ENCODE results near the gene FRMD7.
"Not testable (repeated sequence)": the region's sequence is repeated elsewhere in the genome, so short reads cannot be mapped to it uniquely, and the experiment has no call there.

FRMD7 gene

GRCh38 chrX:132058050-132058449 lies 69.8 kb downstream of the FRMD7 start:
- no peak overlapping the region for H3K27ac ChIP-seq (replicated peaks)
- TF ChIP-seq REST (IDR thresholded peaks at IDR 0.05; ENCODE audit: insufficient replicate concordance, low read depth), result no peak
- no peak overlapping the region for H3K4me3 ChIP-seq (replicated peaks; ENCODE audit: insufficient read depth, low read length)
- DNase-seq (ENCODE audit: low read depth in 1 of 2, low spot score in 1 of 2), result no peak
- H3K27me3 ChIP-seq (ENCODE audit: insufficient read depth, poor library complexity, severe bottlenecking), result no peaks in the 10 kb centered on the region

GRCh38 chrX:132051778-132052177 lies 76.0 kb downstream of the FRMD7 start:
- not testable (repeated sequence) for H3K27ac ChIP-seq (replicated peaks); H3K4me3 ChIP-seq (replicated peaks; ENCODE audit: insufficient read depth, low read length); DNase-seq (ENCODE audit: low read depth in 1 of 2, low spot score in 1 of 2); H3K27me3 ChIP-seq (ENCODE audit: insufficient read depth, poor library complexity, severe bottlenecking)

GRCh38 chrX:132046533-132046932 lies 81.3 kb downstream of the FRMD7 start:
- Histone ChIP-seq H3K4me3 (replicated peaks; ENCODE audit: insufficient read depth, low read length) (no peak overlapping the region), H3K27ac (replicated peaks) (no peak overlapping the region), H3K27me3 (ENCODE audit: insufficient read depth, poor library complexity, severe bottlenecking) (no peaks in the 10 kb centered on the region)
- TF ChIP-seq REST (IDR thresholded peaks at IDR 0.05; ENCODE audit: insufficient replicate concordance, low read depth) (no peak), POLR2AphosphoS5 (IDR thresholded peaks at IDR 0.05; ENCODE audit: low read depth) (no peak), SPI1 (IDR thresholded peaks at IDR 0.05; ENCODE audit: borderline replicate concordance, low read depth) (no peak), GABPA (IDR thresholded peaks at IDR 0.05; ENCODE audit: low read depth) (no peak), CTCF (IDR thresholded peaks at IDR 0.05; ENCODE audit: insufficient read depth, low read length) (no peak)
- no peak for DNase-seq (ENCODE audit: low read depth in 1 of 2, low spot score in 1 of 2)

- Histone ChIP-seq H3K27me3 (ENCODE audit: insufficient read depth, poor library complexity, severe bottlenecking) (no peaks in the 10 kb centered on the region), H3K27ac (replicated peaks) (no peak overlapping the region), H3K4me3 (replicated peaks; ENCODE audit: insufficient read depth, low read length) (no peak overlapping the region)
- no peak for DNase-seq (ENCODE audit: low read depth in 1 of 2, low spot score in 1 of 2)
- TF ChIP-seq POLR2AphosphoS5 (IDR thresholded peaks at IDR 0.05; ENCODE audit: low read depth), result no peak
- TF ChIP-seq REST (IDR thresholded peaks at IDR 0.05; ENCODE audit: insufficient replicate concordance, low read depth), result no peak
- TF ChIP-seq SPI1 (IDR thresholded peaks at IDR 0.05; ENCODE audit: borderline replicate concordance, low read depth), result no peak
- no peak for TF ChIP-seq GABPA (IDR thresholded peaks at IDR 0.05; ENCODE audit: low read depth)
- TF ChIP-seq CTCF (IDR thresholded peaks at IDR 0.05; ENCODE audit: insufficient read depth, low read length), result no peak
Observed at GRCh38 chrX:132045456-132045855, 82.4 kb downstream of the FRMD7 start.
